Activated T-cell treated with anti-CD3 and anti-CD28 coated beads, Interleukin-2, amount 50 U/mL, for 72 hours (primary cell): Measurements from ENCODE around the gene GSC. TPM values are rescaled to one million over a fixed set of nuclear protein-coding genes. Genes with fewer than 3 reads are reported as not detected.

Source experiments
- ATAC-seq, 2 donors: fragments of 150-1000 bp; cut with Tn5 transposase; replicated peaks in 1 of 2; 2 replicates each; pipeline ENCODE4 v1.10.0; 2021; ENCODE audit warnings: moderate library complexity in 2 of 2, mild to moderate bottlenecking in 1 of 2
- DNase-seq, 2 donors: peaks; one replicate each; pipeline ENCODE4 v3.0.0; 2021 to 2022; ENCODE audit warnings: mixed read lengths in 1 of 2
- H3K27ac Mint-ChIP-seq: one replicate; pipeline ENCODE4 v1.8.0; 2022; ENCODE audit warnings: mild to moderate bottlenecking, moderate library complexity, mixed read lengths
- H3K27me3 Mint-ChIP-seq: one replicate; pipeline ENCODE4 v1.8.0; 2022; ENCODE audit warnings: low read depth, mixed read lengths
- H3K36me3 Mint-ChIP-seq, 2 donors: one replicate each; pipeline ENCODE4 v1.8.0; 2022; ENCODE audit warnings: mixed read lengths in 2 of 2, mild to moderate bottlenecking in 1 of 2; ENCODE audit not compliant: insufficient read depth in 2 of 2
- H3K4me1 Mint-ChIP-seq: one replicate; pipeline ENCODE4 v1.8.0; 2022; ENCODE audit warnings: low read depth, mixed read lengths
- H3K4me3 Mint-ChIP-seq, 2 donors: one replicate each; pipeline ENCODE4 v1.8.0; 2022; ENCODE audit warnings: mild to moderate bottlenecking in 2 of 2, mixed read lengths in 2 of 2, moderate library complexity in 2 of 2
- H3K9me3 Mint-ChIP-seq, 2 donors: one replicate each; pipeline ENCODE4 v1.8.0; 2022; ENCODE audit warnings: mixed read lengths in 2 of 2
- total RNA-seq, 2 donors: library from RNA; stranded (reverse); gene quantifications; one replicate each; pipeline ENCODE4 v1.2.3, GENCODE V29; 2022

Gene GSC
- total RNA-seq, 2 donors from 2014 or later: 0.19 TPM; not detected in 1

GRCh38 chr14:94768521-94769390, 1.2 kb downstream of the GSC start:
- Mint-ChIP-seq H3K27ac (peak overlapping the region; percentile 68), H3K36me3 (peaks cover 0 to 4% of the 10 kb centered on the region in 2 donors), H3K9me3 (no peaks in the 10 kb centered on the region), H3K4me3 (peak overlapping the region; percentile 80 to 89), H3K4me1 (peaks cover 15% of the 10 kb centered on the region), H3K27me3 (peaks cover 89% of the 10 kb centered on the region)
- peak; percentile 59 to 62 for ATAC-seq
- DNase-seq: peak; percentile 56 to 59

- H3K27me3 Mint-ChIP-seq: peaks cover 89% of the 10 kb centered on the region
- H3K4me3 Mint-ChIP-seq: peak overlapping the region; percentile 80 to 89
- H3K4me1 Mint-ChIP-seq: peaks cover 11% of the 10 kb centered on the region
- H3K27ac Mint-ChIP-seq: no peak overlapping the region
- no peaks in the 10 kb centered on the region for H3K9me3 Mint-ChIP-seq
- peaks cover 0 to 3% of the 10 kb centered on the region in 2 donors for H3K36me3 Mint-ChIP-seq
- ATAC-seq (no peak), DNase-seq (no peak)
Measured at GRCh38 chr14:94768141-94768520, 1.8 kb downstream of the GSC start.

DNA sequence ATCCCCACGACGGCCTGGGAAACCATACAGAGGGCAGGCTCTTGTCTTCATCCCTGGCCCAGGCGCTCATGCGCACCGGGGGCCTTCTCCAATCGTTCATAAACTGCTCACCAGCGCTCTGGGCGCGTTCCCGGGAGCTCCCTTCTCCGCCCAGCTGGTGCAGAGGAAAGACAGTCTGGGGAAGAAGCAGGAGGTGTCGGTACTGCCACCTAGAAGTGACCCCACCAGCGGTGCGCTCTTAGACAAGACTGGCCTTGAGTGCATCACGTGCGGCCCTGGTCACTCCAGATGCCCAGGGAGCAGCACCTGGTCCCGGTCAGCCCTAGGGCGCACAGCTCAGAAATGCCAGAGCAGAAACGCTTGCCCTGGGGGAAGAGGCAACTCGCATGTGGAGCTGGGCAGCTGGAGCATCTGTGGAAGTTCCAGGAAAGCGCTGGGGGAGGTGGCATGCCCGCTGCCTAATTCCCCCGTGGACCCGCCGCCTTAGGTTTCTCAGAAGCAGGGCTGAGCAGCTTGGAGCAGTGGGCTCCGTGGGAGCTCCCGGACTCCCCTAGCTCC, 2.5 kb downstream of the GSC start:
- no peak for ATAC-seq
- no peaks in the 10 kb centered on the region for H3K9me3 Mint-ChIP-seq
- no peak for DNase-seq
- peaks cover 11% of the 10 kb centered on the region for H3K4me1 Mint-ChIP-seq
- H3K4me3 Mint-ChIP-seq: no peak overlapping the region
- peaks cover 89% of the 10 kb centered on the region for H3K27me3 Mint-ChIP-seq
- no peak overlapping the region for H3K27ac Mint-ChIP-seq
- peaks cover 0 to 3% of the 10 kb centered on the region in 2 donors for H3K36me3 Mint-ChIP-seq

DNA sequence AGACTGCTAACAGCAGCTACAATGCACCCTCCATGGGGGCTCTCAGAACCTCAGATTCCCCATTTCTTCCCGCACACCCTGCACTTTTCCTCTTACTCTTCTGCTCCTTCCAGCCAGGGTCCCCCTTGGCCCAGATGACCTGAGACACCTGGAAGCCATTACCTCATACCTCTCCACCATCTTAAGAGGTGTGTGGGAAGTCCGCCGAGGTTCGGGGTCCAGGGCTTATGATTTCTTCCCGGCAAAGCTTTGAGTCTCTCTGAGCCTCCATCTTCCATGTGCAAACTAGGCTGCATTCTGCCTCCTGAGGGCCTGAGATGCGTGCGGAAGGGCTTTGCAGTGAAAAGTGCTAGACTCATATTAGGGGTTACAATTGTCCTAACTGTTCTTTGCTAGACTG, 5.3 kb downstream of the GSC start:
- Mint-ChIP-seq H3K27ac (no peak overlapping the region), H3K4me1 (peaks cover 6% of the 10 kb centered on the region), H3K27me3 (peaks cover 71% of the 10 kb centered on the region), H3K4me3 (no peak overlapping the region), H3K36me3 (peaks cover 0 to 3% of the 10 kb centered on the region in 2 donors), H3K9me3 (no peaks in the 10 kb centered on the region)
- DNase-seq (no peak), ATAC-seq (no peak)

GRCh38 chr14:94762431-94762830, 7.5 kb downstream of the GSC start:
- Mint-ChIP-seq H3K4me3 (no peak overlapping the region), H3K27ac (no peak overlapping the region), H3K9me3 (no peaks in the 10 kb centered on the region), H3K27me3 (peaks cover 51% of the 10 kb centered on the region), H3K36me3 (no peaks in the 10 kb centered on the region), H3K4me1 (no peaks in the 10 kb centered on the region)
- DNase-seq: no peak
- ATAC-seq: no peak

GRCh38 chr14:94761997-94762377, 7.9 kb downstream of the GSC start:
- Mint-ChIP-seq H3K27me3 (peaks cover 46% of the 10 kb centered on the region), H3K36me3 (no peaks in the 10 kb centered on the region), H3K9me3 (no peaks in the 10 kb centered on the region), H3K27ac (no peak overlapping the region), H3K4me3 (no peak overlapping the region), H3K4me1 (no peaks in the 10 kb centered on the region)
- ATAC-seq: no peak
- no peak for DNase-seq

- Mint-ChIP-seq H3K36me3 (no peaks in the 10 kb centered on the region), H3K9me3 (no peaks in the 10 kb centered on the region), H3K4me3 (no peak overlapping the region), H3K27me3 (peaks cover 41% of the 10 kb centered on the region), H3K27ac (no peak overlapping the region), H3K4me1 (no peaks in the 10 kb centered on the region)
- DNase-seq: no peak
- ATAC-seq: no peak
Measured at GRCh38 chr14:94761348-94761996, 8.4 kb downstream of the GSC start.

GRCh38 chr14:94756310-94756882, 13.5 kb downstream of the GSC start:
- Mint-ChIP-seq H3K27me3 (no peaks in the 10 kb centered on the region), H3K4me1 (no peaks in the 10 kb centered on the region), H3K9me3 (no peaks in the 10 kb centered on the region), H3K27ac (no peak overlapping the region), H3K4me3 (no peak overlapping the region), H3K36me3 (no peaks in the 10 kb centered on the region)
- DNase-seq (no peak), ATAC-seq (no peak)

DNA sequence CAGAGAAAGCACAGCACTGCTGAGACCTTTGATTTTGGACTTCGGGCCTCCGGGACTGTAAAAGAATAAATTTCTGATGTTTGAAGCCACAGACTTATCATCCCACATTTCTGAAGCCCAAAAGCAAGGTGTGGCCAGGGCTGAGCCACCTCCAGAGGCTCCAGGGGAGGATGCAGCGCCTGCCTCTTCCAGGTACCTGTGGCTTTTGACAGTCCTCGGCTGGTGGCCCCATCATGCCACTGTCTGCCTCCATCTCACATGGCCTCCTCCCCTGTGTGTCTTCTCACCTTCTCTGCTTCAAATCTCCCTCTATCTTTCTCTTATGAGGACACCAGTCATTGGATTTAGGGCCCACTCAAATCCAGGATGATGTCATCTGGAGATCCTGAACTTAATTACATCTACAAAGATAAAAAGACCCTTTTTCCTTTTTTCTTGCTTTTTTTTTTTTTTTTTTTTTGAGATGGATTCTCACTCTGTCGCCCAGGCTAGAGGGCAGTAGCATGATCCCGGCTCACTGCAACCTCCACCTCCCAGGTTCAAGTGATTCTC, 15.4 kb downstream of the GSC start:
- ATAC-seq (no peak), DNase-seq (no peak)
- Mint-ChIP-seq H3K27ac (no peak overlapping the region), H3K9me3 (no peaks in the 10 kb centered on the region), H3K4me1 (no peaks in the 10 kb centered on the region), H3K4me3 (no peak overlapping the region), H3K27me3 (no peaks in the 10 kb centered on the region), H3K36me3 (no peaks in the 10 kb centered on the region)

DNA sequence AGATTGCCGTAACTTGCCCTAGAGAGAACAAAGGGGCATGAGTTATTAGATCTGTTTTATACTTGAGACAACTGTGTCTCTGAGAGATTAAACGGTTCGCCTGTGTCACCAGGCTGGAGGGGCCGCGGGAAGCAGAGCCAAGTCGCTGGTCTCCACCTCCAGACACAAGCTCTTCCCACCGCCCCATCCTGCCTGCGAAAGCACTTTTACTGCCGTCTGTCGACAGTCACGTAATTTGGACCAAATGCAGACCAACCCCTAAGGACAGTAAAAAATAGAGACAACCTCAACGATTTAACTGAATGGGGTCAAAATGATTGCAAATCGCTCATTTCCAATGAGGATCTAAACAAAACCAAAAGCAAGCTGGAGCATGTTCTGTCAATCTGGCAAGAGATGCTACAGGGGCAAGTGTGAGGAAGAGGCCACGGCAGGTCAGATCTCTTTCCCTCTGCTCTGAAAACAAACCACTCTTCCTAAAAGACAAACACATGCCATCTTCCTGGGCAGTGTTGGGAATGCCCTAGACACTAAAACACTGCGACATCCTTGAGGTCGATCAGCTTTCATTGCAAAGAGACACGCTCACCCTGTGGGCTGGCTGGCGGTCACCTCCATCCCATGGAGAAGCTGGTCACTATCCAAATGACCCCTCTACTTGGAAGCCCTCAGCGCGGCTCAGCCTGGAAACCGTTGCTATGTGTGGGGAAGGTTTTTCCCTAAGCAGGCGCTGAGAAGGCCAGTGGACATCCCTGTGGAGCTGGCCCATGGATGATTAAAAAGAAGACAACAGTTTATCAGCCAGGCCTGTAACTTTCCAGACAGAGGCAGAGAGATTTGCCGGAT, 17.1 kb downstream of the GSC start:
- no peaks in the 10 kb centered on the region for H3K4me1 Mint-ChIP-seq
- no peaks in the 10 kb centered on the region for H3K36me3 Mint-ChIP-seq
- no peak overlapping the region for H3K27ac Mint-ChIP-seq
- no peak for DNase-seq
- no peaks in the 10 kb centered on the region for H3K9me3 Mint-ChIP-seq
- no peak overlapping the region for H3K4me3 Mint-ChIP-seq
- H3K27me3 Mint-ChIP-seq: no peaks in the 10 kb centered on the region
- ATAC-seq: no peak

- H3K27ac Mint-ChIP-seq: no peak overlapping the region
Measured at GRCh38 chr14:94751956-94752355, 18.0 kb downstream of the GSC start.

DNA sequence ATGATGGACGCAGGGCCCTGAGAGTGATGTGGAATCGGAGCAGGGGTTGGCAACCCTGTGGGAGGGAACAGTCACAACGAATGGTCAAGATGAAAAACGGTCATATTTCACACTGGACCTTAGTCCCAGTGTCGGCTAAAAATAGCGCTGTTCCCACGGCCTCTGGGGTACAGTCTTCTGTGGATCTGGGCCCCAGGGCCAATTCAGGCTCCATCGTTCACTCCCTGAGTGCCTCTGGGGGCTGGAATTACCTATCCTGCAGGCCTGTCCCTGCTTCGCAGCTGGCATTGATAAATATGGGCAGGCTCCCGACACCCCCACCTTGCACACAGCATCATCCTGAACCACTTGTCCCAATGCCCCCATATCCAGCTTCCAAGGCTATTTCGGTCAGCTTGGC, 18.6 kb downstream of the GSC start:
- no peaks in the 10 kb centered on the region for H3K4me1 Mint-ChIP-seq

More at GRCh38 chr14:94751956-94752355, 18.0 kb downstream of the GSC start:
- DNase-seq (no peak), ATAC-seq (no peak)
- Mint-ChIP-seq H3K4me1 (no peaks in the 10 kb centered on the region), H3K36me3 (no peaks in the 10 kb centered on the region), H3K9me3 (no peaks in the 10 kb centered on the region), H3K27me3 (no peaks in the 10 kb centered on the region), H3K4me3 (no peak overlapping the region)

More for the DNA sequence above, 18.6 kb downstream of the GSC start:
- DNase-seq: no peak
- Mint-ChIP-seq H3K36me3 (no peaks in the 10 kb centered on the region), H3K27me3 (no peaks in the 10 kb centered on the region), H3K9me3 (no peaks in the 10 kb centered on the region), H3K4me3 (no peak overlapping the region), H3K27ac (no peak overlapping the region)
- ATAC-seq: no peak
